OCI-LY1 (cell line): ENCODE data around the gene SLC17A7.

ENCODE experiments used
- CTCF ChIP-seq: fragments of 200-600 bp; sonication (generic), shearing (Covaris generic); IDR thresholded peaks from 2 replicates; pipeline ENCODE4 v1.5.1; 2017; ENCODE audit warnings: mild to moderate bottlenecking, antibody characterized with exemption, low read length, moderate library complexity, mixed read lengths
- EZH2 ChIP-seq: fragments of 200-600 bp; sonication (generic), shearing (Covaris generic); IDR thresholded peaks from 2 replicates; pipeline ENCODE4 v1.8.0; 2017; ENCODE audit warnings: borderline replicate concordance, mixed run types, mild to moderate bottlenecking, antibody characterized with exemption, low read length, moderate library complexity, mixed read lengths

- TF ChIP-seq CTCF (no peak), EZH2 (no peak)
These were observed 15.0 kb upstream of the SLC17A7 start for GRCh38 chr19:49456326-49456725.
